Forelimb muscle (tissue), 1 donor: Measurements from ENCODE around the gene CCSER1. TPM values are rescaled to one million over a fixed set of nuclear protein-coding genes. Genes with fewer than 3 reads are reported as not detected.
"Not testable (repeated sequence)": the region's sequence is repeated elsewhere in the genome, so short reads cannot be mapped to it uniquely, and the experiment has no call there.

Experiments
- DNase-seq: peaks from one replicate; pipeline ENCODE4 v3.0.0-alpha.2; 2013; ENCODE audit warnings: low read depth
- polyA plus RNA-seq: library from polyadenylated mRNA; unstranded; fragments of 120-200 nt; gene quantifications from one replicate; pipeline ENCODE4 v1.2.1, GENCODE V29; 2013; ENCODE audit not compliant: insufficient read length

Gene CCSER1
- polyA plus RNA-seq, 1 donor = 0.22 TPM

GRCh38 chr4:90705501-90705900, 578.3 kb downstream of the CCSER1 start:
- DNase-seq = not testable (repeated sequence)

GRCh38 chr4:90715242-90715641, 588.0 kb downstream of the CCSER1 start:
- no peak for DNase-seq

- DNase-seq = no peak
These were observed 591.7 kb downstream of the CCSER1 start for GRCh38 chr4:90718931-90719330.

- no peak for DNase-seq
These were observed 600.7 kb downstream of the CCSER1 start for GRCh38 chr4:90727938-90728337.

- DNase-seq = no peak
These were observed 603.6 kb downstream of the CCSER1 start for GRCh38 chr4:90730752-90731151.

- DNase-seq = no peak
These were observed 606.0 kb downstream of the CCSER1 start for GRCh38 chr4:90733211-90733610.

GRCh38 chr4:90745176-90745575, 618.0 kb downstream of the CCSER1 start:
- no peak for DNase-seq

GRCh38 chr4:90753068-90753467, 625.9 kb downstream of the CCSER1 start:
- no peak for DNase-seq

GRCh38 chr4:90757534-90758060, 630.4 kb downstream of the CCSER1 start:
- DNase-seq = no peak

GRCh38 chr4:90760059-90760458, 632.9 kb downstream of the CCSER1 start:
- no peak for DNase-seq

GRCh38 chr4:90766837-90767236, 639.6 kb downstream of the CCSER1 start:
- DNase-seq = no peak

GRCh38 chr4:90769251-90769650, 642.1 kb downstream of the CCSER1 start:
- DNase-seq = no peak

GRCh38 chr4:90780193-90780592, 653.0 kb downstream of the CCSER1 start:
- no peak for DNase-seq

GRCh38 chr4:90786602-90787001, 659.4 kb downstream of the CCSER1 start:
- DNase-seq = no peak

GRCh38 chr4:90792696-90793095, 665.5 kb downstream of the CCSER1 start:
- no peak for DNase-seq

GRCh38 chr4:90798948-90799347, 671.8 kb downstream of the CCSER1 start:
- no peak for DNase-seq

- DNase-seq = no peak
These were observed 672.7 kb downstream of the CCSER1 start for GRCh38 chr4:90799895-90800294.

GRCh38 chr4:90815569-90815968, 688.4 kb downstream of the CCSER1 start:
- no peak for DNase-seq

- DNase-seq = no peak
These were observed 689.6 kb downstream of the CCSER1 start for GRCh38 chr4:90816754-90817153.

- DNase-seq = no peak
These were observed 697.3 kb downstream of the CCSER1 start for GRCh38 chr4:90824266-90825150.

- no peak for DNase-seq
These were observed 698.7 kb downstream of the CCSER1 start for GRCh38 chr4:90825849-90826248.

GRCh38 chr4:90833706-90834105, 706.5 kb downstream of the CCSER1 start:
- DNase-seq = no peak

- no peak for DNase-seq
These were observed 710.0 kb downstream of the CCSER1 start for GRCh38 chr4:90837241-90837640.
